ENCODE measurements around the gene RASL10B. TPM values are rescaled to one million over a fixed set of nuclear protein-coding genes. Genes with fewer than 3 reads are reported as not detected.

RASL10B gene
- total RNA-seq, 1 donor from 2014 or later: 9.1 TPM

- peak in 1 of 2 donors; percentile 64 for DNase-seq (ENCODE audit: extremely low spot score in 2 of 2)
- intact Hi-C loops (cut with DNase I): no loop called here
These were observed 1.9 kb downstream of the RASL10B start for GRCh38 chr17:35733366-35733765.

GRCh38 chr17:35734396-35734795 lies 3.0 kb downstream of the RASL10B start:
- no peaks in the 10 kb centered on the region for H3K9me3 ChIP-seq
- no peaks in the 10 kb centered on the region for H3K27me3 ChIP-seq
- intact Hi-C loops (cut with DNase I): no loop called here
- no peak overlapping the region for H3K4me3 ChIP-seq
- no peak for TF ChIP-seq POLR2AphosphoS5 (IDR thresholded peaks at IDR 0.05; ENCODE audit: insufficient read depth in 1 of 2, low read depth in 1 of 2)
- TF ChIP-seq CTCF (IDR thresholded peaks at IDR 0.05): no peak
- TF ChIP-seq POLR2A (IDR thresholded peaks at IDR 0.05): no peak
- H3K36me3 ChIP-seq: no peaks in the 10 kb centered on the region
- no peak for DNase-seq (ENCODE audit: extremely low spot score in 2 of 2)
- H3K27ac ChIP-seq: no peak overlapping the region
- H3K4me1 ChIP-seq: peaks cover 24% of the 10 kb centered on the region

More at GRCh38 chr17:35733366-35733765, 1.9 kb downstream of the RASL10B start:
- TF ChIP-seq CTCF (IDR thresholded peaks at IDR 0.05) (no peak), POLR2AphosphoS5 (IDR thresholded peaks at IDR 0.05; ENCODE audit: insufficient read depth in 1 of 2, low read depth in 1 of 2) (no peak), POLR2A (IDR thresholded peaks at IDR 0.05) (no peak)
- H3K27ac ChIP-seq: no peak overlapping the region
- H3K4me3 ChIP-seq: no peak overlapping the region
- H3K4me1 ChIP-seq: peaks cover 24% of the 10 kb centered on the region
- H3K36me3 ChIP-seq: no peaks in the 10 kb centered on the region
- H3K9me3 ChIP-seq: no peaks in the 10 kb centered on the region
- no peaks in the 10 kb centered on the region for H3K27me3 ChIP-seq

GRCh38 chr17:35735036-35735805 lies 3.8 kb downstream of the RASL10B start:
- H3K4me1 ChIP-seq: peaks cover 24% of the 10 kb centered on the region
- no peaks in the 10 kb centered on the region for H3K27me3 ChIP-seq
- no peak overlapping the region for H3K4me3 ChIP-seq
- no peaks in the 10 kb centered on the region for H3K36me3 ChIP-seq
- intact Hi-C loops (cut with DNase I): no loop called here
- H3K9me3 ChIP-seq: no peaks in the 10 kb centered on the region
- TF ChIP-seq POLR2A (IDR thresholded peaks at IDR 0.05) (no peak), CTCF (IDR thresholded peaks at IDR 0.05) (no peak), POLR2AphosphoS5 (IDR thresholded peaks at IDR 0.05; ENCODE audit: insufficient read depth in 1 of 2, low read depth in 1 of 2) (no peak)
- H3K27ac ChIP-seq: no peak overlapping the region
- no peak for DNase-seq (ENCODE audit: extremely low spot score in 2 of 2)

- DNase-seq (ENCODE audit: extremely low spot score in 2 of 2): no peak
- intact Hi-C loops (cut with DNase I): no loop called here
- Histone ChIP-seq H3K27me3 (peaks cover 4% of the 10 kb centered on the region), H3K4me1 (peaks cover 19% of the 10 kb centered on the region), H3K4me3 (no peak overlapping the region), H3K36me3 (no peaks in the 10 kb centered on the region), H3K27ac (no peak overlapping the region), H3K9me3 (no peaks in the 10 kb centered on the region)
- TF ChIP-seq CTCF (IDR thresholded peaks at IDR 0.05) (no peak), POLR2AphosphoS5 (IDR thresholded peaks at IDR 0.05; ENCODE audit: insufficient read depth in 1 of 2, low read depth in 1 of 2) (no peak), POLR2A (IDR thresholded peaks at IDR 0.05) (no peak)
These were observed 4.8 kb downstream of the RASL10B start for GRCh38 chr17:35736236-35736635.

GRCh38 chr17:35738519-35739133 lies 7.2 kb downstream of the RASL10B start:
- Histone ChIP-seq H3K27ac (no peak overlapping the region), H3K4me1 (peaks cover 10% of the 10 kb centered on the region), H3K36me3 (no peaks in the 10 kb centered on the region), H3K27me3 (peaks cover 16% of the 10 kb centered on the region), H3K4me3 (no peak overlapping the region), H3K9me3 (no peaks in the 10 kb centered on the region)
- intact Hi-C loops (cut with DNase I): no loop called here
- DNase-seq (ENCODE audit: extremely low spot score in 2 of 2): no peak
- no peak for TF ChIP-seq POLR2AphosphoS5 (IDR thresholded peaks at IDR 0.05; ENCODE audit: insufficient read depth in 1 of 2, low read depth in 1 of 2)
- no peak for TF ChIP-seq CTCF (IDR thresholded peaks at IDR 0.05)
- no peak for TF ChIP-seq POLR2A (IDR thresholded peaks at IDR 0.05)
